AG04449 (cell line): ENCODE measurements around the gene SKA1.
"Not testable (repeated sequence)": the region's sequence is repeated elsewhere in the genome, so short reads cannot be mapped to it uniquely, and the experiment has no call there.

Experiments
- CTCF ChIA-PET: fragments of 350-600 bp; formaldehyde crosslinking; extraction: SDS; loops from one replicate; lab custom pipeline; 2021; ENCODE audit warnings: antibody characterized with exemption; lab: Yijun Ruan, JAX
- POLR2A ChIA-PET: fragments of 400-600, 350-600 bp; formaldehyde crosslinking; extraction: SDS; loops from one replicate; lab custom pipeline; 2020; ENCODE audit warnings: antibody characterized with exemption, inconsistent platforms; lab: Yijun Ruan, JAX
- DNase-seq: peaks from one replicate; pipeline ENCODE4 v3.0.0-alpha.2; 2010; ENCODE audit warnings: low read depth, low spot score
- H3K4me3 ChIP-seq: 2 replicates; pipeline ENCODE4 v1.5.1; 2011; ENCODE audit warnings: low read depth, mild to moderate bottlenecking, control low read depth, low read length
- TF ChIP-seq, protein P1 (sequence below): IDR thresholded peaks from one replicate; pipeline ENCODE4 v1.5.1; 2011; ENCODE audit warnings: mild to moderate bottlenecking, moderate library complexity, low read length, control low read depth, inconsistent platforms; ENCODE audit not compliant: insufficient read depth; ENCODE audit errors: missing control alignments

SKA1 gene

DNA sequence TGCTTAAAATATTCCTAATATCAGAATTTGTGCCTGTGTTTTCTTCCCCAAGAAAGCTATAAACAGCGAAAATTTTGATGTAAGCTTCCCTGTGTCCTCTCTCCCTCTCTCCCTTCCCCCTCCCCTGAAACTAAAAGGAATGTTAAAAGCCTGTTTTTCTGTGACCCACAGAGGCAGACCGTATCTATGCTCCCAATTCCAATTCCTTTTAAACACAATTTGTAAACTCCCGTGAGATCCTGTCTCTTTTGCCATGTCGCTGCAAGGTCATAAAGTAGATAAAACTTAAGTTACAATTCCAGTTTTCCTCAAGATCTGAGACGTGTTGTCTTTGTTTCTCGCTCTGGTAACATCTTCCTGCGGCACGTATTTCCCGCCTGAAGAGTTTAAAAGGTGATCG lies 23.3 kb downstream of the SKA1 start:
- no peak overlapping the region for H3K4me3 ChIP-seq
- CTCF ChIA-PET = interaction anchor here (1.2 kb wide), 1 partner anchor 31 kb away, joined by 3 read pairs; no protein-coding TSS in a partner anchor
- TF ChIP-seq, protein P1, sequence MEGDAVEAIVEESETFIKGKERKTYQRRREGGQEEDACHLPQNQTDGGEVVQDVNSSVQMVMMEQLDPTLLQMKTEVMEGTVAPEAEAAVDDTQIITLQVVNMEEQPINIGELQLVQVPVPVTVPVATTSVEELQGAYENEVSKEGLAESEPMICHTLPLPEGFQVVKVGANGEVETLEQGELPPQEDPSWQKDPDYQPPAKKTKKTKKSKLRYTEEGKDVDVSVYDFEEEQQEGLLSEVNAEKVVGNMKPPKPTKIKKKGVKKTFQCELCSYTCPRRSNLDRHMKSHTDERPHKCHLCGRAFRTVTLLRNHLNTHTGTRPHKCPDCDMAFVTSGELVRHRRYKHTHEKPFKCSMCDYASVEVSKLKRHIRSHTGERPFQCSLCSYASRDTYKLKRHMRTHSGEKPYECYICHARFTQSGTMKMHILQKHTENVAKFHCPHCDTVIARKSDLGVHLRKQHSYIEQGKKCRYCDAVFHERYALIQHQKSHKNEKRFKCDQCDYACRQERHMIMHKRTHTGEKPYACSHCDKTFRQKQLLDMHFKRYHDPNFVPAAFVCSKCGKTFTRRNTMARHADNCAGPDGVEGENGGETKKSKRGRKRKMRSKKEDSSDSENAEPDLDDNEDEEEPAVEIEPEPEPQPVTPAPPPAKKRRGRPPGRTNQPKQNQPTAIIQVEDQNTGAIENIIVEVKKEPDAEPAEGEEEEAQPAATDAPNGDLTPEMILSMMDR = no peak
- DNase-seq = no peak
- POLR2A ChIA-PET = no interaction called here

DNA sequence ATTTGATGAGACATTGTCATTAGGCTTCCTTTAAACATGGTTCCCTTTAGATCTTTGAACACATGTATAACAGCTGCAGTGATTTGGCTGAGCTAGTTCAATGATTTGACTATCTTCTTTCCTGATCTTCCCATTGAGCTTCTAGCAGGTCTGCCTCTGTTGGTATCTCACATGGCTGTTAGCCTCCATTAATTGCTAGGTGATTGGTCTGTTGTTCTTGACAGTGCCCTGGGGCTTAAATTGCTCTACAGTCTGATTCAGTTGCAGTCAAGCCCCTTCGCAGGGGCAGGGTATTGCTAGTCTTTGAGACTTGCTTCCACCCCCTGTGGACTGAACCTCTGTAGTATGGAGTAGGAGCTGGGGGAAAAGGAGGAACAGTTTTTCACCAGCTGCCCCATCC lies 24.1 kb downstream of the SKA1 start:
- H3K4me3 ChIP-seq = no peak overlapping the region

DNA sequence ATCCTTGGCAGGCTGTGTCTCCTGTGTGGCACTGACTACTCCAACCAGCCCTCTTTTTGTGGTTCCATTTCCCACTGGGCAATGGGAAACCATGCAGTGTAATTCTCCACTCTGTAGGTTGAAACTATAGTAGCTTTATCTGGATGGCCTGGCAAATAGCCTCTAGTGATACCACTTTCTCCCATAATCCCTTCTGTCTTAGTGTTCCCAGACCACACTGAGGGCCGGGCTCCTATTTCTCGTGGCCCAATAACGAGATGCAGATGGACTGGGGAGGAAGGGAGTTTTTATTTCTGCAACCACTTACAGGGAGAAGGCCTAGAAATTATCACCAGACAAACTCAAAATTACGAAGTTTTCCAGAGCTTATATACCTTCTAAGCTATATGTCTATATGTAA lies 24.7 kb downstream of the SKA1 start:
- no peak overlapping the region for H3K4me3 ChIP-seq
- POLR2A ChIA-PET = no interaction called here
- DNase-seq = no peak
- CTCF ChIA-PET = interaction anchor here (0.6 kb wide), 1 partner anchor 20 kb away, joined by 3 read pairs; no protein-coding TSS in a partner anchor
- TF ChIP-seq, protein P1 = no peak

More for the DNA sequence above, 24.1 kb downstream of the SKA1 start:
- ChIA-PET CTCF (no interaction called here), POLR2A (no interaction called here)
- TF ChIP-seq, protein P1 = no peak
- DNase-seq = no peak

DNA sequence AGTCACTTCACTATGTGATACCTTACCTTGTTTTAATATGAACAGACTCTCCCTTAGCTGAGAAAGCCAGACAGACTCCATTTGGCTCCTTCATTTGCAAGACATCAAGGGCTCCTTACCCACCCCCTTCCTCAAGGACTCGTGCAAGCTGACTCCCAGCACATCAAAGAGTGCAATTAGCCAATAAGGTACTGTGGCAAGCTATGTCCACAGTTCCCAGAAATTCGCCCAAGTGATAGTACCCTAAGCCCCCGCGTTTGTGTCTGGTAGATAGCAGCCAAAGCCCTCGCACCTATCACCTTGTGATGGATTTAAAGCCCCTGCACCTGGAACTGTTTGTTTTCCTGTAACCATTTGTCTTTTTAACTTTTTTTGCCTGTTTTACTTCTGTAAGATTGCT lies 25.6 kb downstream of the SKA1 start:
- CTCF ChIA-PET = interaction anchor here (0.6 kb wide), 1 partner anchor 19 kb away, joined by 3 read pairs; no protein-coding TSS in a partner anchor
- H3K4me3 ChIP-seq, POLR2A ChIA-PET, DNase-seq: not testable (repeated sequence)

DNA sequence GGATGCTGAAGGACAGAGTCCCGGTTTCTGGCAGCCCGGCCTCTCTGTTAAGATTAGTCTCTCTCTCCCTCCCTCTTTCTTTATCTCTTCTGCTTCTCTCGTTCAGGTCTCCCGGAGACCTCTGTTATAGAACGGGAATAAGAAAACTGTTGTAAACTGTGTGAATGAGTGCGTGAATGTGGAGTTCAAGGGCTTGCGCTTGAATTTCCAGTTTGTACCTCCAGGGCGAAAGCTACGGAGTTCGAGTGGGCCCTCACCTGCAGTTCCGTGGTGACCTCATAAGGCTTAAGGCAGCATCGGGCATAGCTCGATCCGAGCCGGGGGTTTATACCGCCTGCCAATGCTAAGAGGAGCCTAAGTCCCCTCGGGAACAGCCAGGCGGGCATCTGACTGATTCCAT lies 26.4 kb downstream of the SKA1 start:
- TF ChIP-seq, protein P1 = no peak
- CTCF ChIA-PET = no interaction called here
- POLR2A ChIA-PET = no interaction called here
- no peak for DNase-seq
- no peak overlapping the region for H3K4me3 ChIP-seq

DNA sequence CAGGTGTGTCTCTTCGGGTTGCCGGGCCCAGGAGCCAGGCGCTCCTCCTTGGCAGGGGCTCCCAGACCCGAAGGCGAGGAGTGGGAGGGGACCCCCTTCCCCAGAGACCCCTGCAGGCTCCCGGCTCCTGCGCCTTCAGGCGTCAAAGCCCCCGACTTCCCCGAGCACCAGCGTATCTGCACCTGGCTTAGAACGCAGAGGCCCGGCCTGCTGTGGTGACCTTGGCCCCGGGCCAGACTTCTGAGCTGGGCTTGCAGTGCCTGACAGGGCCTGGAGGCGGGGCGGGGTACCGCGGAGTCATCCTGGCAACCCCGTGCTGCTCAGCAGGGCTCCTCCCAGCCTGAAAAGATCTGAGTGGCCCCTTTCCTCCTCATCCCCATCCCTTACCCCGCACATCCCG lies 27.0 kb downstream of the SKA1 start:
- DNase-seq = no peak
- H3K4me3 ChIP-seq = no peak overlapping the region
- TF ChIP-seq, protein P1 = no peak
- POLR2A ChIA-PET = no interaction called here
- CTCF ChIA-PET = no interaction called here

DNA sequence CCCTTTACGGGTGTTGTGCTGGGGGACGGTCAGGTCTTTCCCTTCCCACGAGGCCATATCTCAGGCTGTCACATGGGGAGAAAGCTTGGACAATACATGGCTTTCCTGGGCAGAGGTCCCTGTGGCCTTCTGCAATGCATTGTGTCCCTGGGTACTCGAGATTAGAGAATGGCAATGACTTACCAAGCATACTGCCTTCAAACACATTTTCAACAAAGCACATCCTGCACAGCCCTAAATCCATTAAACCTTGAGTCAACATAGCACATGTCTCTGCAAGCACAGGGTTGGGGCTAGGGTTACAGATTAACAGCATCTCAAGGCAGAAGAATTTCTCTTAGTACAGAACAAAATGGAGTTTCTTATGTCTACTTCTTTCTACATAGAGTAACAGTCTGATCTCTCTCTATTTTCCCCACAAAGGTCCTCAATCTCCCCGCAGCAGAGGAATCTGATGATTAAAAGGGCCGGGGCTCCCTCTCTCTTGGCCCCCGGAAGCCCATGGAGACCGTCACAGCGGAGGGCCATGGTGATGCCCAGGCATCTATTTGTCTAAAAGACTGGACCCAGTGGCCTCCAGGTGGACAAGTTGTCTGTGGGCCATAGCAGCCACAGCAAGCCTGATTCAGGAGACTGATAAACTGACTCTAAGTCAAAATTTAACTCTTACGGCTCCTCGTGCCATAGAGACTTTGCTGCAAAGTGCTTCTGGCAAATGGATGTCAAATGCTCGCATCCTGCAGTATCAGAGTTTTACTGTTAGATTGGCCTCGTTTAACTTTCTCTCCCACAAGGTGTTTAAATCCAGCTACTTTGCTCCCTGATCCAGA lies 30.1 kb downstream of the SKA1 start:
- POLR2A ChIA-PET, CTCF ChIA-PET, H3K4me3 ChIP-seq, DNase-seq: not testable (repeated sequence)
